Measurements from ENCODE around the gene LAMA3.

Gene LAMA3

GRCh38 chr18:23971097-23971440 lies 281.8 kb downstream of the LAMA3 start:
- peaks cover 13% of the 10 kb centered on the region; the same call in 1 of the 2 replicates for H3K4me1 ChIP-seq (ENCODE audit: insufficient read depth, low read length)
- no peaks in the 10 kb centered on the region for H3K9me3 ChIP-seq (ENCODE audit: control insufficient read depth, insufficient read depth, low read length)
- no peaks in the 10 kb centered on the region for H3K36me3 ChIP-seq (ENCODE audit: insufficient read depth, low read length)
- no peak overlapping the region for H3K9ac ChIP-seq (ENCODE audit: low read depth, low read length)

GRCh38 chr18:23971666-23972230 lies 282.5 kb downstream of the LAMA3 start:
- H3K9me3 ChIP-seq (ENCODE audit: control insufficient read depth, insufficient read depth, low read length): no peaks in the 10 kb centered on the region
- H3K36me3 ChIP-seq (ENCODE audit: insufficient read depth, low read length): no peaks in the 10 kb centered on the region
- no peak overlapping the region for H3K9ac ChIP-seq (ENCODE audit: low read depth, low read length)
- peaks cover 13% of the 10 kb centered on the region; the same call in 1 of the 2 replicates for H3K4me1 ChIP-seq (ENCODE audit: insufficient read depth, low read length)

GRCh38 chr18:23972453-23972852 lies 283.2 kb downstream of the LAMA3 start:
- Histone ChIP-seq H3K36me3 (ENCODE audit: insufficient read depth, low read length) (no peaks in the 10 kb centered on the region), H3K9me3 (ENCODE audit: control insufficient read depth, insufficient read depth, low read length) (no peaks in the 10 kb centered on the region)

GRCh38 chr18:23977103-23977502 lies 287.9 kb downstream of the LAMA3 start:
- Histone ChIP-seq H3K9ac (ENCODE audit: low read depth, low read length) (no peak overlapping the region), H3K4me1 (ENCODE audit: insufficient read depth, low read length) (peaks cover 5% of the 10 kb centered on the region), H3K9me3 (ENCODE audit: control insufficient read depth, insufficient read depth, low read length) (no peaks in the 10 kb centered on the region), H3K36me3 (ENCODE audit: insufficient read depth, low read length) (no peaks in the 10 kb centered on the region)

More at GRCh38 chr18:23972453-23972852, 283.2 kb downstream of the LAMA3 start:
- H3K9ac ChIP-seq (ENCODE audit: low read depth, low read length): no peak overlapping the region
- H3K4me1 ChIP-seq (ENCODE audit: insufficient read depth, low read length): peaks cover 13% of the 10 kb centered on the region; the same call in 1 of the 2 replicates

- Histone ChIP-seq H3K9ac (ENCODE audit: low read depth, low read length) (no peak overlapping the region), H3K4me1 (ENCODE audit: insufficient read depth, low read length) (peaks cover 13% of the 10 kb centered on the region), H3K36me3 (ENCODE audit: insufficient read depth, low read length) (no peaks in the 10 kb centered on the region), H3K9me3 (ENCODE audit: control insufficient read depth, insufficient read depth, low read length) (no peaks in the 10 kb centered on the region)
Measured at GRCh38 chr18:23977719-23978483, 288.6 kb downstream of the LAMA3 start.

GRCh38 chr18:23981369-23981980 lies 292.2 kb downstream of the LAMA3 start:
- Histone ChIP-seq H3K4me1 (ENCODE audit: insufficient read depth, low read length) (peaks cover 13% of the 10 kb centered on the region), H3K9me3 (ENCODE audit: control insufficient read depth, insufficient read depth, low read length) (no peaks in the 10 kb centered on the region), H3K36me3 (ENCODE audit: insufficient read depth, low read length) (no peaks in the 10 kb centered on the region), H3K9ac (ENCODE audit: low read depth, low read length) (no peak overlapping the region)

- no peak overlapping the region for H3K9ac ChIP-seq (ENCODE audit: low read depth, low read length)
- H3K9me3 ChIP-seq (ENCODE audit: control insufficient read depth, insufficient read depth, low read length): no peaks in the 10 kb centered on the region
- H3K4me1 ChIP-seq (ENCODE audit: insufficient read depth, low read length): peaks cover 13% of the 10 kb centered on the region
- H3K36me3 ChIP-seq (ENCODE audit: insufficient read depth, low read length): no peaks in the 10 kb centered on the region
Measured at GRCh38 chr18:23982155-23983079, 293.2 kb downstream of the LAMA3 start.

GRCh38 chr18:23983112-23983511 lies 293.9 kb downstream of the LAMA3 start:
- no peaks in the 10 kb centered on the region for H3K36me3 ChIP-seq (ENCODE audit: insufficient read depth, low read length)
- H3K9me3 ChIP-seq (ENCODE audit: control insufficient read depth, insufficient read depth, low read length): no peaks in the 10 kb centered on the region
- H3K4me1 ChIP-seq (ENCODE audit: insufficient read depth, low read length): peaks cover 13% of the 10 kb centered on the region
- H3K9ac ChIP-seq (ENCODE audit: low read depth, low read length): no peak overlapping the region

GRCh38 chr18:23986600-23987359 lies 297.5 kb downstream of the LAMA3 start:
- no peaks in the 10 kb centered on the region for H3K36me3 ChIP-seq (ENCODE audit: insufficient read depth, low read length)
- H3K9me3 ChIP-seq (ENCODE audit: control insufficient read depth, insufficient read depth, low read length): no peaks in the 10 kb centered on the region
- no peak overlapping the region for H3K9ac ChIP-seq (ENCODE audit: low read depth, low read length)
- H3K4me1 ChIP-seq (ENCODE audit: insufficient read depth, low read length): peaks cover 12% of the 10 kb centered on the region

GRCh38 chr18:23990474-23991410 lies 301.5 kb downstream of the LAMA3 start:
- Histone ChIP-seq H3K9me3 (ENCODE audit: control insufficient read depth, insufficient read depth, low read length) (no peaks in the 10 kb centered on the region), H3K36me3 (ENCODE audit: insufficient read depth, low read length) (no peaks in the 10 kb centered on the region)

GRCh38 chr18:23992089-23992940 lies 303.1 kb downstream of the LAMA3 start:
- no peak overlapping the region for H3K9ac ChIP-seq (ENCODE audit: low read depth, low read length)

More at GRCh38 chr18:23990474-23991410, 301.5 kb downstream of the LAMA3 start:
- peaks cover 9% of the 10 kb centered on the region for H3K4me1 ChIP-seq (ENCODE audit: insufficient read depth, low read length)
- H3K9ac ChIP-seq (ENCODE audit: low read depth, low read length): no peak overlapping the region

GRCh38 chr18:23992941-23993280 lies 303.7 kb downstream of the LAMA3 start:
- Histone ChIP-seq H3K4me1 (ENCODE audit: insufficient read depth, low read length) (peaks cover 9% of the 10 kb centered on the region), H3K36me3 (ENCODE audit: insufficient read depth, low read length) (no peaks in the 10 kb centered on the region), H3K9me3 (ENCODE audit: control insufficient read depth, insufficient read depth, low read length) (no peaks in the 10 kb centered on the region), H3K9ac (ENCODE audit: low read depth, low read length) (no peak overlapping the region)

More at GRCh38 chr18:23992089-23992940, 303.1 kb downstream of the LAMA3 start:
- H3K4me1 ChIP-seq (ENCODE audit: insufficient read depth, low read length): peaks cover 9% of the 10 kb centered on the region
- no peaks in the 10 kb centered on the region for H3K9me3 ChIP-seq (ENCODE audit: control insufficient read depth, insufficient read depth, low read length)
- no peaks in the 10 kb centered on the region for H3K36me3 ChIP-seq (ENCODE audit: insufficient read depth, low read length)
